PC-9 (cell line): ENCODE results near the gene FAM168A. TPM values are rescaled to one million over a fixed set of nuclear protein-coding genes. Genes with fewer than 3 reads are reported as not detected.

ENCODE experiments used
- BruUV-seq: library from RNA; stranded (reverse); fragments of 400-500 nt; replicated peaks from 2 replicates; lab custom pipeline; 2021; lab: Mats Ljungman, UMichigan
- CTCF ChIA-PET: fragments of 300-600 bp; sonication (Branson Sonifier 250); formaldehyde crosslinking; loops from one replicate; lab custom pipeline; 2022; ENCODE audit warnings: antibody characterized with exemption; lab: Charles Lee
- POLR2A ChIA-PET: fragments of 300-600 bp; sonication (Branson Sonifier 250); formaldehyde crosslinking; loops from one replicate; lab custom pipeline; 2022; ENCODE audit warnings: antibody characterized with exemption; ENCODE audit not compliant: unreplicated experiment; lab: Charles Lee
- DNase-seq, 2 experiments: peaks; one replicate each; pipeline versions ENCODE4 v3.0.0 to v3.0.0-alpha.2; 2015 to 2022; ENCODE audit warnings: mixed read lengths in 1 of 2
- H2AFZ ChIP-seq: fragments of 200-600 bp; sonication (generic); 2 replicates; pipeline ENCODE4 v1.8.1; 2017; ENCODE audit warnings: antibody characterized with exemption
- H3F3A ChIP-seq: fragments of 200-600 bp; sonication (generic); 2 replicates; pipeline ENCODE4 v1.8.1; 2017; ENCODE audit warnings: antibody characterized with exemption, mild to moderate bottlenecking, low read depth; ENCODE audit not compliant: insufficient read depth
- H3K27ac ChIP-seq: fragments of 200-600 bp; sonication (generic); 2 replicates; pipeline ENCODE4 v1.6.1; 2016; ENCODE audit warnings: mixed run types
- H3K27me3 ChIP-seq: fragments of 200-600 bp; sonication (generic); 2 replicates; pipeline ENCODE4 v1.6.1; 2016; ENCODE audit warnings: low read depth, mixed run types; ENCODE audit not compliant: insufficient read depth
- H3K36me3 ChIP-seq: fragments of 200-600 bp; sonication (generic); 2 replicates; pipeline ENCODE4 v1.6.1; 2016; ENCODE audit warnings: low read depth, mixed run types
- H3K4me1 ChIP-seq: fragments of 200-600 bp; sonication (generic); replicated peaks from 2 replicates; pipeline ENCODE4 v1.6.1; 2016; ENCODE audit warnings: mixed run types; ENCODE audit not compliant: insufficient read depth
- H3K4me2 ChIP-seq: fragments of 200-600 bp; sonication (generic); 2 replicates; pipeline ENCODE4 v1.6.1; 2017; ENCODE audit warnings: mixed run types
- H3K4me3 ChIP-seq: fragments of 200-600 bp; sonication (generic); 2 replicates; pipeline ENCODE4 v1.6.1; 2016; ENCODE audit warnings: mixed run types
- H3K79me2 ChIP-seq: fragments of 200-600 bp; sonication (generic); 2 replicates; pipeline ENCODE4 v1.6.1; 2017; ENCODE audit warnings: low read depth, mixed run types
- H3K9me2 ChIP-seq: fragments of 200-600 bp; sonication (generic); 2 replicates; pipeline ENCODE4 v1.8.1; 2017; ENCODE audit warnings: mild to moderate bottlenecking; ENCODE audit not compliant: insufficient read depth
- H3K9me3 ChIP-seq: fragments of 200-600 bp; sonication (generic); 2 replicates; pipeline ENCODE4 v1.8.1; 2016; ENCODE audit warnings: low read depth; ENCODE audit not compliant: insufficient read depth
- H4K20me1 ChIP-seq: fragments of 200-600 bp; sonication (generic); 2 replicates; pipeline ENCODE4 v1.8.1; 2017; ENCODE audit not compliant: insufficient read depth
- CTCF ChIP-seq: fragments of 200-600 bp; sonication (generic); conservative IDR thresholded peaks from 2 replicates; pipeline ENCODE4 v1.6.1; 2017; ENCODE audit warnings: mixed run types, antibody characterized with exemption, mild to moderate bottlenecking, moderate library complexity
- EZH2 ChIP-seq: fragments of 200-600 bp; sonication (generic); IDR thresholded peaks from 2 replicates; pipeline ENCODE4 v1.8.0; 2017; ENCODE audit warnings: antibody characterized with exemption, low read depth
- intact Hi-C: fragments of 100-400 bp; cut with micrococcal nuclease; formaldehyde crosslinking; loops from one replicate; pipeline ENCODE4 v1.10.0; 2022; ENCODE audit not compliant: unreplicated experiment
- total RNA-seq: library from RNA; stranded (reverse); gene quantifications from 2 replicates; pipeline ENCODE4 v1.2.3, GENCODE V29; 2021

Gene FAM168A
- total RNA-seq, 1 experiment from 2014 or later, result 51.2 TPM

- CTCF ChIA-PET, result interaction anchor here (0.7 kb wide), 2 partner anchors 21 to 173 kb away, joined by 3 to 20 read pairs; no protein-coding TSS in a partner anchor
- intact Hi-C loops, result no loop called here
- no peak overlapping the region for H3K4me3 ChIP-seq
- H3K79me2 ChIP-seq, result no peaks in the 10 kb centered on the region
- no peak for DNase-seq
- no peaks in the 10 kb centered on the region for H3K9me2 ChIP-seq
- H4K20me1 ChIP-seq, result no peaks in the 10 kb centered on the region
- POLR2A ChIA-PET, result interaction anchor here (0.5 to 0.7 kb wide), 2 partner anchors 308 to 392 kb away, joined by 4 to 47 read pairs; no protein-coding TSS in a partner anchor
- H3K9me3 ChIP-seq, result no peaks in the 10 kb centered on the region
- H3K36me3 ChIP-seq, result no peaks in the 10 kb centered on the region
- H2AFZ ChIP-seq, result no peak overlapping the region
- H3F3A ChIP-seq, result no peaks in the 10 kb centered on the region
- H3K4me1 ChIP-seq, result no peaks in the 10 kb centered on the region
- no peak overlapping the region for H3K27ac ChIP-seq
- H3K4me2 ChIP-seq, result no peak overlapping the region
- no peaks in the 10 kb centered on the region for H3K27me3 ChIP-seq
- BruUV-seq, result no TSS peak
- TF ChIP-seq CTCF (no peak), EZH2 (no peak)
Measured at GRCh38 chr11:73458201-73458600, 139.7 kb downstream of the FAM168A start.

GRCh38 chr11:73454987-73455386 is 142.9 kb downstream of the FAM168A start:
- H3K4me1 ChIP-seq, result no peaks in the 10 kb centered on the region
- H3K27ac ChIP-seq, result no peak overlapping the region
- H4K20me1 ChIP-seq, result no peaks in the 10 kb centered on the region
- ChIA-PET POLR2A (no interaction called here), CTCF (no interaction called here)
- no peaks in the 10 kb centered on the region for H3K27me3 ChIP-seq
- DNase-seq, result no peak
- no peak overlapping the region for H3K4me2 ChIP-seq
- H3F3A ChIP-seq, result no peaks in the 10 kb centered on the region
- no peaks in the 10 kb centered on the region for H3K79me2 ChIP-seq
- no peak overlapping the region for H3K4me3 ChIP-seq
- intact Hi-C loops, result no loop called here
- H3K36me3 ChIP-seq, result no peaks in the 10 kb centered on the region
- no TSS peak for BruUV-seq
- H3K9me3 ChIP-seq, result no peaks in the 10 kb centered on the region
- no peaks in the 10 kb centered on the region for H3K9me2 ChIP-seq
- no peak overlapping the region for H2AFZ ChIP-seq
- TF ChIP-seq CTCF, result no peak
- TF ChIP-seq EZH2, result no peak

- Histone ChIP-seq H3K4me1 (no peaks in the 10 kb centered on the region), H3K36me3 (no peaks in the 10 kb centered on the region), H3K9me2 (no peaks in the 10 kb centered on the region), H4K20me1 (no peaks in the 10 kb centered on the region), H3K79me2 (no peaks in the 10 kb centered on the region), H2AFZ (no peak overlapping the region), H3K4me2 (no peak overlapping the region), H3F3A (no peaks in the 10 kb centered on the region), H3K27ac (no peak overlapping the region), H3K27me3 (no peaks in the 10 kb centered on the region), H3K9me3 (no peaks in the 10 kb centered on the region), H3K4me3 (no peak overlapping the region)
- BruUV-seq, result no TSS peak
- no peak for TF ChIP-seq CTCF
- TF ChIP-seq EZH2, result no peak
- POLR2A ChIA-PET, result no interaction called here
- intact Hi-C loops, result no loop called here
- CTCF ChIA-PET, result no interaction called here
- no peak for DNase-seq
Measured at GRCh38 chr11:73453562-73453961, 144.3 kb downstream of the FAM168A start.
